Measurements from ENCODE around the gene AZIN2.

The AZIN2 gene

GRCh38 chr1:33047839-33048305, 33.1 kb upstream of the AZIN2 start:
- TF ChIP-seq CTCF (IDR thresholded peaks at IDR 0.05; ENCODE audit: low read depth, low read length) = no peak
- no peak overlapping the region for H3K4me3 ChIP-seq (ENCODE audit: low read depth, low read length)
- DNase-seq (ENCODE audit: low read depth, low spot score) = no peak
- in situ Hi-C loops (cut with HindIII; ENCODE audit: low sequenced_read_pairs) = no loop called here

GRCh38 chr1:33048426-33048825, 32.5 kb upstream of the AZIN2 start:
- in situ Hi-C loops (cut with HindIII; ENCODE audit: low sequenced_read_pairs) = no loop called here
- H3K4me3 ChIP-seq (ENCODE audit: low read depth, low read length) = no peak overlapping the region
- TF ChIP-seq CTCF (IDR thresholded peaks at IDR 0.05; ENCODE audit: low read depth, low read length) = no peak
- no peak for DNase-seq (ENCODE audit: low read depth, low spot score)

DNA sequence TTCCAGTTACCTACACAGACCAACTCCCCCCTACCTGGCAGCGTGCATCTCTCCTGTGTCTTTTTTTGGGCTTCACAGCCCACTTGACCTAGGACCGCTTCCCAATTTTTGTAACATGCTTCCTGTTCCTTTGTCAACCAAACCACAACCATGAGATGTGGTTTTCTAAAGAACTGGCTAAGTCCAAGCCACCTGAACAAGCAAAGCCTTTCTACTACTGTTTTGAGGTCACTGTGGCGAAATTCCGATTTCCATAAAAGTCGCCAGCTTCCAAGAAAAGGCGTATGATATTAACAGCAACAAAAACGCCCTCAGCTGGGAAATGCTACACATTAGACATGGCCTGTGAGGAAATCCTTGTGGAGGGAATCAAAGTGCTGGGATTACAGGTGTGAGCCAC, 31.6 kb upstream of the AZIN2 start:
- no peak overlapping the region for H3K4me3 ChIP-seq (ENCODE audit: low read depth, low read length)
- peak; percentile 30 for DNase-seq (ENCODE audit: low read depth, low spot score)
- in situ Hi-C loops (cut with HindIII; ENCODE audit: low sequenced_read_pairs) = no loop called here
- no peak for TF ChIP-seq CTCF (IDR thresholded peaks at IDR 0.05; ENCODE audit: low read depth, low read length)

GRCh38 chr1:33050221-33051076, 30.5 kb upstream of the AZIN2 start:
- TF ChIP-seq CTCF (IDR thresholded peaks at IDR 0.05; ENCODE audit: low read depth, low read length) = peak; percentile 15
- peak; percentile 79 for DNase-seq (ENCODE audit: low read depth, low spot score)
- in situ Hi-C loops (cut with HindIII; ENCODE audit: low sequenced_read_pairs) = no loop called here
- H3K4me3 ChIP-seq (ENCODE audit: low read depth, low read length) = no peak overlapping the region

DNA sequence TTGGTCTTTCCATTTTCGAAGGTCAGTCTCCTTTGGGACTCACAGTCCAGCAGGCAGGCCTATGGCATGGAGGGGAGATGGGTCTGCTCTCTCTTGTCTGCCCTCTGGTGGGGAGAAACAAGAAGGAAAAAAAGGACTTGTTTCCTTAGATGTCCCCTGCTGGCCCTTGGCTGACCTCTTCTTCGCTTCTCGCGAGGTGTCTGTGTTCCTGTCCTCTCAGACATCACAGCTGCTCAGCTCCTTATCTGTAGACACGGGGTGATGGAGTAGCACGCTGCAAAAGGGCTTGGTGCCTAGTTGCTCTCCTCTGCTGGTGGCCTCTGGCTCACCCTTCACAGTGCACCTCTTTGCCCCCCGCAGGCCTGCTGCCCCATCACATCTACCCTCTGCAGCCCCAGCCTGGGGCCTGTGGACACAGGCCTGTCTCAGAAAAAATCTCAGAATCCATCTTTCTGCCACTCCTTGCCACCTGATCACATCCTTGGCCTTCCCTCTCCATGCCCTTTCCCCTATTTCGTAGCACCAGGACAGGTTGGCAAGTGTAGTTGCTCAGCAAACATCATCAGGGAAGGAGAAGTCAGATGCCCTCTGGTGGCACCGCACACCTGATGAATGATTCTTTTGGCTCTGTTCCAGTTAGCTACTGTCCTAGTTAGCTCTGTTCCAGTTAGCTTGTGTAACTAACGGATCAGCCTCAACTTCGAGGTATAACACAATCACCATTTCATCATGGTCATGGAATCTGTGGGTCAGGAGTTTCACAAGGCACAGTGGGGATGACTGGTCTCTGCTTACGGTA, 25.5 kb upstream of the AZIN2 start:
- DNase-seq (ENCODE audit: low read depth, low spot score) = peak; percentile 84
- no peak overlapping the region for H3K4me3 ChIP-seq (ENCODE audit: low read depth, low read length)
- TF ChIP-seq CTCF (IDR thresholded peaks at IDR 0.05; ENCODE audit: low read depth, low read length) = peak; percentile 76
- in situ Hi-C loops (cut with HindIII; ENCODE audit: low sequenced_read_pairs) = no loop called here

GRCh38 chr1:33056426-33056825, 24.5 kb upstream of the AZIN2 start:
- no peak overlapping the region for H3K4me3 ChIP-seq (ENCODE audit: low read depth, low read length)
- DNase-seq (ENCODE audit: low read depth, low spot score) = no peak
- TF ChIP-seq CTCF (IDR thresholded peaks at IDR 0.05; ENCODE audit: low read depth, low read length) = no peak
- in situ Hi-C loops (cut with HindIII; ENCODE audit: low sequenced_read_pairs) = no loop called here
